ENCODE results near the gene CCND2. TPM values are rescaled to one million over a fixed set of nuclear protein-coding genes. Genes with fewer than 3 reads are reported as not detected.
"Not testable (repeated sequence)": the region's sequence is repeated elsewhere in the genome, so short reads cannot be mapped to it uniquely, and the experiment has no call there.

The CCND2 gene
- total RNA-seq, 1 donor from 2014 or later = 94.2 TPM

DNA sequence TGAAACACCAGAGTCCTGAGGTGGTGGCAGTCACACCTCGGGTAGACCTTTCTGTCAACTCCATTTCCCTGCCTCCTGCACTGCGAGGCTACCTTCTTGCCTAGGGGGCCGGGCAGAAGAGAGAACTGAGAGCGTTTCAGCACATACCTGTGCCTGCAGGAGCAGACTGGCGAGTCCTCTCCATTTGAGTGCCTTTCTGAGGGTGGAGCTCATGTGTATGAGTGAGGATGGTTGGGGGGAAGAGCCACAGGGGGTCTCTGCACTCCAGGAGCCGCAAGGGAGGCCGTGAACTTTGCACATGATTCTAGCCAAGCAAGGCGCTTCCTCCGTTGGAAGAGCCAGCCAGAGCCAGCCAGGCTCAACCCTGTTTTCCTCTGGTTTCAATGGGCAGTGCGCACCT is 31.0 kb upstream of the CCND2 start:
- TF ChIP-seq, protein P1, sequence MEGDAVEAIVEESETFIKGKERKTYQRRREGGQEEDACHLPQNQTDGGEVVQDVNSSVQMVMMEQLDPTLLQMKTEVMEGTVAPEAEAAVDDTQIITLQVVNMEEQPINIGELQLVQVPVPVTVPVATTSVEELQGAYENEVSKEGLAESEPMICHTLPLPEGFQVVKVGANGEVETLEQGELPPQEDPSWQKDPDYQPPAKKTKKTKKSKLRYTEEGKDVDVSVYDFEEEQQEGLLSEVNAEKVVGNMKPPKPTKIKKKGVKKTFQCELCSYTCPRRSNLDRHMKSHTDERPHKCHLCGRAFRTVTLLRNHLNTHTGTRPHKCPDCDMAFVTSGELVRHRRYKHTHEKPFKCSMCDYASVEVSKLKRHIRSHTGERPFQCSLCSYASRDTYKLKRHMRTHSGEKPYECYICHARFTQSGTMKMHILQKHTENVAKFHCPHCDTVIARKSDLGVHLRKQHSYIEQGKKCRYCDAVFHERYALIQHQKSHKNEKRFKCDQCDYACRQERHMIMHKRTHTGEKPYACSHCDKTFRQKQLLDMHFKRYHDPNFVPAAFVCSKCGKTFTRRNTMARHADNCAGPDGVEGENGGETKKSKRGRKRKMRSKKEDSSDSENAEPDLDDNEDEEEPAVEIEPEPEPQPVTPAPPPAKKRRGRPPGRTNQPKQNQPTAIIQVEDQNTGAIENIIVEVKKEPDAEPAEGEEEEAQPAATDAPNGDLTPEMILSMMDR (IDR thresholded peaks at IDR 0.05) = no peak
- intact Hi-C loops (cut with DNase I) = no loop called here
- Histone ChIP-seq H3K4me3 (no peak overlapping the region), H3K36me3 (no peaks in the 10 kb centered on the region), H3K27ac (no peak overlapping the region), H3K4me1 (no peaks in the 10 kb centered on the region), H3K27me3 (no peaks in the 10 kb centered on the region), H3K9me3 (no peaks in the 10 kb centered on the region)
- DNase-seq = no peak
- no peak for ATAC-seq

DNA sequence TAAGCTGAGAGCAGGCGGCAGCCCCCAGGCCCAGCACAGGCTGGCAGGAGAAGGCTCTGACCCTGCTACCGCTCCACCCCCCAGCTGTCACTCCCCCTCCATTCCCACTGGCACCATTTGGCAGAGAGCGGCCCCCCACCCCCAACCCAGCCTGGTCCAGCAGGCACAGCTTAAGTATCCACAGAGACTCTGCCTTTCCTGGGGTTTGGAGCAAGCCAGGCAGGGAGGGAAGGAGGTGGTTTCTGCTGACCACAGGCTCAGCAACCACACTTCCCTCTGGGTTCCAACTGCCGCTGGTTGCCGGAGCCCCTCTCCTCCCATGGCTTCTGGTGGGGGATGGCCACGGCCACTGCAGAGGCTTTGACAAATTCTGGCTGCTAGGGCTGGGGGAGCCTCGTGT is 30.5 kb upstream of the CCND2 start:
- TF ChIP-seq, protein P1 (IDR thresholded peaks at IDR 0.05) = no peak
- Histone ChIP-seq H3K36me3 (no peaks in the 10 kb centered on the region), H3K27ac (no peak overlapping the region), H3K9me3 (no peaks in the 10 kb centered on the region), H3K4me1 (no peaks in the 10 kb centered on the region), H3K4me3 (no peak overlapping the region), H3K27me3 (no peaks in the 10 kb centered on the region)
- intact Hi-C loops (cut with DNase I) = no loop called here
- ATAC-seq (peak; percentile 47), DNase-seq (no peak)

GRCh38 chr12:4243491-4244100 is 30.0 kb upstream of the CCND2 start:
- intact Hi-C loops (cut with DNase I); H3K4me3 ChIP-seq; H3K9me3 ChIP-seq; H3K36me3 ChIP-seq; DNase-seq; H3K27ac ChIP-seq; H3K27me3 ChIP-seq; H3K4me1 ChIP-seq; ATAC-seq: not testable (repeated sequence)

GRCh38 chr12:4244868-4245267 is 28.7 kb upstream of the CCND2 start:
- intact Hi-C loops (cut with DNase I) = no loop called here

DNA sequence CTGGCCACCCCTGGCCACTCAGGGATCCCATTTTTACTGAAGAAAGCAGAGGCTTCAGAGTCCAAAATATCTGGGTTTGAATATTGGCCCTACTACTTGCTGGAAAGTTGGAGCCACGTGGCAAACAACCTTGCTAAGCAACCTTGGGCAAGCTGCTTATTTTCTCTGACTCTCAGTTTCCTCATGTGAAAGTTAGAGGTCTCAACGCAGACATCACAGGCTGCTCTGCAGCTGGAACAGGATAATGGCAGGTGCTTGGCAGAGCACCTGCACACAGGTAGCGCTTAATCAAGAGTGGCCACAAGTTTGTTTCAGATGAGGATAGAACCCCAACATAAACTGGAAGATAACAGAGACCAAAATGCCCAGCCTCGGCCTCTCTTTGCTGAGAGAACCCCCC is 28.1 kb upstream of the CCND2 start:
- Histone ChIP-seq H3K9me3 (no peaks in the 10 kb centered on the region), H3K4me3 (no peak overlapping the region), H3K36me3 (no peaks in the 10 kb centered on the region), H3K27me3 (no peaks in the 10 kb centered on the region), H3K27ac (no peak overlapping the region), H3K4me1 (no peaks in the 10 kb centered on the region)
- TF ChIP-seq, protein P1 (IDR thresholded peaks at IDR 0.05) = no peak
- DNase-seq (no peak), ATAC-seq (no peak)
- intact Hi-C loops (cut with DNase I) = no loop called here

More at GRCh38 chr12:4244868-4245267, 28.7 kb upstream of the CCND2 start:
- no peaks in the 10 kb centered on the region for H3K36me3 ChIP-seq
- H3K27ac ChIP-seq = no peak overlapping the region
- no peak overlapping the region for H3K4me3 ChIP-seq
- ATAC-seq (no peak), DNase-seq (no peak)
- H3K4me1 ChIP-seq = no peaks in the 10 kb centered on the region
- TF ChIP-seq, protein P1 (IDR thresholded peaks at IDR 0.05) = no peak
- no peaks in the 10 kb centered on the region for H3K9me3 ChIP-seq
- no peaks in the 10 kb centered on the region for H3K27me3 ChIP-seq

GRCh38 chr12:4246116-4246515 is 27.4 kb upstream of the CCND2 start:
- DNase-seq = no peak
- no peaks in the 10 kb centered on the region for H3K4me1 ChIP-seq

More at GRCh38 chr12:4246116-4246515, 27.4 kb upstream of the CCND2 start:
- H3K27me3 ChIP-seq = no peaks in the 10 kb centered on the region
- no peak for ATAC-seq
- H3K4me3 ChIP-seq = no peak overlapping the region
- TF ChIP-seq, protein P1 (IDR thresholded peaks at IDR 0.05) = no peak
- H3K9me3 ChIP-seq = no peaks in the 10 kb centered on the region
- intact Hi-C loops (cut with DNase I) = no loop called here
- H3K36me3 ChIP-seq = no peaks in the 10 kb centered on the region
- no peak overlapping the region for H3K27ac ChIP-seq

Measured in upper lobe of right lung (tissue), 1 donor.